HG02938 (cell line): ENCODE data around the gene TAP1.
A peak's percentile ranks its signal among the peaks of the same experiment; 100 is the strongest.

ENCODE experiments used
- ATAC-seq: cut with Tn5 transposase; IDR thresholded peaks from one replicate; pipeline ENCODE4 v1.9.1; 2021; ENCODE audit warnings: mild to moderate bottlenecking, moderate library complexity; ENCODE audit not compliant: unreplicated experiment

The TAP1 gene

DNA sequence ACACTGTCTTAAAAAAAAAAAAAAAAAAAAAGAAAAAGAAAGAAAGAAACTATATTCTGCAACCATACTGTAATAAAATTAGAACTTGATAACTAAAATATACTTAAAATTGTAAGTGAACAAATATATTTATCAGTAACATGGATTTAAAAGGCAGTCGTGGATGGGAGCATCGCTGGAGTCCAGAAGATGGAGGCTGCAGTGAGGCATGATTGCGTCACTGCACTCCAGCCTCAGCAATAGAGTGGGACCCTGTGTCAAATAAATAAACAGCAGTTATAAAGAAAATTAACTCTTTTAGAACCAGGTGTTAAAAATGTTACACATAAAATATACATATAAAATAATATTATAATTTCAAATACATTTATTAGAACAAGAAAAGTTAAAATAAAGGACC lies 9.2 kb upstream of the TAP1 start:
- no peak for ATAC-seq

DNA sequence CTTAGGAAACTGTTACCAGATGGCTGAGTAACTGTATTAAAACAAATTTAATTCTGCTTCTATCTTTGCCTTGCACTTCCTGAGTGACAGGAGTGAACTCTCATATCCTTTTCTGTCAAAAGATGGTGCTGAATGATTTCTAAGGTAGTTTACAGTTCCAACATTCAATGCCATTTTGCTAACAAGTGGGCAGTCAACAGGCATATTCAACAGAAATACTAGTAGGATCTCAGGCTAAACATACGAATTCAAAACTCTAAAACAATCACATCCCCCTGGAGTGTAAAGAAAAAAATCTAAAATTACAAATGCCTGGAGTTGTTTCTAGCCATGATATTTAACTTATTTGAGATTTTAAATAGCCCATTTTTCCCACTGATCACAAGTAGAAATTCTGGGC lies 7.2 kb upstream of the TAP1 start:
- ATAC-seq = no peak

- no peak for ATAC-seq
These were observed 4.7 kb upstream of the TAP1 start for GRCh38 chr6:32858194-32858593.

DNA sequence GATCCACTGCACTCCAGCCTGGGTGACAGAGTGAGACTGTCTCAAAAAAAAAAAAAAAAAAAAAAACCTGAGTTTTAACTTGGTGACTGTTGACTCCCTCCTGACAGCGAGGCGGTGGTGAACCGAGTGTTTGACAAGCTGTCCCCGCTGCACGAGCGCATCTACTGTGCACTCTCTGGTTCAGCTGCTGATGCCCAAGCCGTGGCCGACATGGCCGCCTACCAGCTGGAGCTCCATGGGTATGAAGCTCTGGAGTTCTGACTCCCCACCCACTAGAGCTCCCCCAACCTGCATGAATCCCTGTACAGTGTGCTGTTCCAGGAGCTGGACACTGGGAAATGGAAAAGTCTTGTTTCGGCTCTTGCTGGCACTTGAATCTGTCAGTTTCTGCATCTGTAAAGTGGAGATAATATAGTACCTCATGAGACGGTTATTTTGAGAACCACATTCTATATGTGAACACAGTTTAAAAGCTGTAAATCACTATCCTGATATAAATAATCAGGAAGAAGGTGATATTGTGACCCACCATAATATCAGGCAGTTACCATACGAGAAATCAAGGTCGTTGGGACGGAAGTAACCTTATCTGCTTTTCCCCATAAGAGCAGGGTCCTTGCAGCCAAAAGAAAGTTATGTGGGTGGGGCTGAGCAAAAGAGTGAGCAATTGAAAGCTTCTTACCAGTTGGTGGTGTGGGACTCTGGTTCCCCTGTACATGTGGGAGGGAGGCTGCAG lies 3.8 kb upstream of the TAP1 start:
- no peak for ATAC-seq

- ATAC-seq = no peak
These were observed 2.1 kb upstream of the TAP1 start for GRCh38 chr6:32855467-32856174.

GRCh38 chr6:32854376-32855178 lies 1.1 kb upstream of the TAP1 start:
- ATAC-seq = peak; percentile 23

DNA sequence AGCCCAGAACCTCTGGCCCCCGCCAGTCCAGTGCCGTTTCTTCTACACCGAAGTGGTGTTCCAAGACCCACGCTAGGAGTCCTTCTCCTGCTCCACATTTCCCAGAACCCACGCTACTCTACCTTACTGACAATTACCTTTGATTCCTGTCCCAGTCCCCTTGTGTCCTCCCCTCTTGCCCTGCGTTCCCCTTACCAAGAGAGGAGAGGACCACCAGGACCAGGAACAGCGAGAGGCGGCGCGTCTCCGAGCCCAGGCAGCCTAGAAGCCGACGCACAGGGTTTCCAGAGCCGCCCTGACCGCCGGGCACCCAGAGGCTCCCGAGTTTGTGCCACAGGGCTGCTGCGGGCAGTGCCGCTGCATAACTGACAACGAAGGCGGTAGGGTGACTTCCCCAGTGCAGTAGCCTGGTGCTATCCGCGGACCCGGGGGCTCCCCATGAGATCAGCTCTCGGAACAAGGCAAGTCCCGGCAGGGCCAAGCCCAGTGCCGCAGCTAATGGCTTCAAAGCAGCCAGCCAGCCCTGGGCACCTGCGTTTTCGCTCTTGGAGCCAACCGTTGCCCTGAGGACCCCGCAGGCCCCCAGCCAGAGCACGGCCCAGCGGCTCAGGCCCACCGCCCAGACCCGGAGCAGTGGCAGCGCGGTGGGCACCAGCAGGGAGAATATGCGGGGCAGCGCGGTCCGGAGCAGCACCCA lies 512 bp downstream of the TAP1 start:
- peak; percentile 17 for ATAC-seq

DNA sequence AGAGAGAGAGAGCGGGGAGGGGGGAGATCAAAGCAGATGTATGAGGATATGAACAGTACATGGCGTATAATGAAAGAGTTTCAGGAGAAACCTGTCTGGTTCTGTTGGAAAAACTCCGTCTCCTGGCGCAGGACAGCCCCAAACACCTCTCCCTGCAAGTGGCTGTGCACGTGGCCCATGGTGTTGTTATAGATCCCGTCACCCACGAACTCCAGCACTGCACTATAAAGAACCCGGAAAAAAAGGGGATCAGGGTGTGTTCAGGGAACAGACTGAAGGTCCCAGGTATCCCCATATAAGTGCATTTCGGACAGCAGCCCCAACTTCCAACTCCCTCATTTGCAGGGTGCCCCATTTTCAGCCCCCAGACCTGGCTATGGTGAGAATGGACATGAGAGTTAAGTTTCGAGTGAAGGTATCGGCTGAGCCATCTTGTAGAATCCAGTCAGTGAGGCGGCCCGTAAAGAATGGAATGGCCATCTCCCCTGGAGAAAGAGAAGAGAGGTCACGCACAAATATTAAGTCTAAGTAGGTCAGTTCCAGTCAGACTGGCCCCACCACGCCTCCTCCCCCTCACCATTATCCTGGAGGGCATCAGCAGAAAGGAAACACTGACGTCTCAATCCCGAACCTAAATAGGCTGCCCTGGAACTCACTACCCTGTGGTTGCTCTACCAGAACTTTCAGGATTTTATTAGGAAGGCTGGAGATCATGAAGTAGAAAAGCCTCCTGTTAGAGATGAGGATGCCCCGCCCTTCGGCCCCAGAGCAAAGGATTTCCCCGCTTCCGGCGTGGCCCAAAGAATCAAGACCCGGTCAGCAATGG lies 1.3 kb downstream of the TAP1 start:
- no peak for ATAC-seq

DNA sequence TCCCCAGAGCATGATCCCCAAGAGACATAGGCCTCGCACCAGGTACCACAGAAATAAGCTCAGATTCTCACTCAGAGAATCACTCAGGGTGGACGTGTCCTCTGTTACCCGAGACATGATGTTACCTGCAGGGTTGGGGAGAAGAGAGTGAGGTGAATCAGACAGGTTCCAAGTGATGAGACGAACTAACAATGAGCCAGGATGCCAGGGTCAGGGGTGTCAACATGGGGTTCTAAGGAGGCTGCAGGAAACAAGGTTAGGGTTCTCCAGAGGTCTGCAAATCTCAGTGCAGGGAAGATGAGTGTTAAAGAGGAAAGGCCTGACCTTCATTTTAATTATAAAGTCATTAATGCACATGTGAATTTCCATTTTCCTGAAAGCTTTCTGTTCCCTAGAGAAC lies 2.5 kb downstream of the TAP1 start:
- no peak for ATAC-seq

DNA sequence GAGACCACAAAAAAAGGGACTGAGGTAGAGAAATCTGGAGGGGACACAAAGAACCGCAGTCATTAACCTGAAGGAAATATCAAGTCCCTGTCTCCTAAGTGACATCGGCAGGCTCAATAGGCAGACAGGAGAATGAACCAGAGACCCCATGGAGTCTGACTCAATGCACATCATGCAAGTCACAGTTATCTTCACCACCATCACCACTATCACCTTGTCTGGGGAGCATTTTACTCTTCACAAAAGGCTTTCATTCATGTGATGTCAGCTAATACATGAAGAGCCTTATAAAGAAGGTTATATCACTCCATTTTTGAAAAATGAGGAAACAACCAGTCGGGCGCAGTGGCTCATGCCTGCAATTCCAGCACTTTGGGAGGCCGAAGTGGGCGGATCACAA lies 4.4 kb downstream of the TAP1 start:
- ATAC-seq = no peak

DNA sequence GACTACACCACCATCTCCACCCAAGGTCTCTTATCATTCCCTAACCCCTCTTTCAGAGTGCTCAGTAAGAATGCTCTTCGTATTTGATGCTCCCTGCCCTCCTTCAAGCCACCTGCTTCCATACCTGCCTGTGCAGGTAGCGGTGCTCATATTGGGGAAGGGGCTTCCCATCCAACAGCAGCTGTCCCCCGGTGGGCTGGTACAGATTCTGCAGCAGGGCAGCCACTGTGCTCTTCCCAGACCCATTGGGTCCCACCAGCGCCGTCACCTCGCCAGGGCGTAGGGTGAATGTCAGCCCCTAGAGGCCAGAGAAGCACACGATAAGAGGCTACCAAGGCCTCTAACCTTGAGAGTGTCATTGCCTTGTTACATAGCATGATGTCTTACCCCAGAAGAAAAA lies 5.7 kb downstream of the TAP1 start:
- ATAC-seq = no peak

GRCh38 chr6:32847004-32847403 lies 6.5 kb downstream of the TAP1 start:
- no peak for ATAC-seq

GRCh38 chr6:32845384-32845884 lies 8.1 kb downstream of the TAP1 start:
- ATAC-seq = no peak

- ATAC-seq = no peak
These were observed 8.6 kb downstream of the TAP1 start for GRCh38 chr6:32844839-32845383.

DNA sequence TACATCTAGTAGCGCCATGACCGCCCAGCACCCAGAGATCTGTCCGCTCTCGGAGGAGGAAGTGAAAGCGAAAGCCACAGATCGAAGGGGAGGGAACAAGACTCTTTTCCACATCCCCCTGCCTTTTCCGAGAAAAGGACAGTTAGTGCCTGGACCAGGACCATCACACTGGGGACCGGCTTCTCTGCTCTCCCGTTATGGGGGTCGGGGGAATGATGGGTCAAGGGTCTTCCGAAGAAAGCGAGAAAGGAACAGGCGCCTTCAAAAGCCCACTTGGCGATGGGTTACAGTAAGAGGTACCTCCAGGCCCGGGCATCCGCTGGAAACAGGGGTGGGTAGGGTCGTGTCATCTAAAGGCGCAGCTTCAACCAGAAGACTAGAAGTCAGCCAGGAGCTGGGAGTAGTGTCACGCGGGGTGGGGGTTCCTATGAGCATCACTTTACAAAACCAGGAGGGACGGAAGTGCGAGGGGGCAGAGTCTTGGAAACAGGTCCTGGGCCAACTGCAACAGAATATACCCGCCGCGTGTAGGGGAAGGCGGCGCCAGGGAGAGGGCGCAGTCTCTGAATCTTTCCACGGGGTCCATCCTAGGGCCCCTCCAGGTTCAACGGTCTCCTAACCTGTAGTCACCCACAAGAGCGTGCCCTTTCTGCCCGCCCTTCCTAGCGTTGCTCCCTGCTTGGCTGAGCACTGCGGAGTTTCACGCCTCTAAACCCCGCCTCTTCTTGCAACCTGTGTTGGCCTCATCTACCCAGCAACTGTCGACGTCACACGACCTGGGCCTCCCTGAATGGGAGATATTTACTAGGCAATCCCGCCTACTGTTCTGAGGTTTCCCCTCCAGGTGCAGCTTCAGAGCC lies 9.3 kb downstream of the TAP1 start, which contains the start of gene PSMB8:
TSS of gene PSMB8 (minus strand) at position 69 of the 860 bp plus-strand sequence. CDS start at position 18, 51 bp downstream.
- ATAC-seq = peak; percentile 76

GRCh38 chr6:32843331-32843978 lies 10.0 kb downstream of the TAP1 start:
- ATAC-seq = no peak

DNA sequence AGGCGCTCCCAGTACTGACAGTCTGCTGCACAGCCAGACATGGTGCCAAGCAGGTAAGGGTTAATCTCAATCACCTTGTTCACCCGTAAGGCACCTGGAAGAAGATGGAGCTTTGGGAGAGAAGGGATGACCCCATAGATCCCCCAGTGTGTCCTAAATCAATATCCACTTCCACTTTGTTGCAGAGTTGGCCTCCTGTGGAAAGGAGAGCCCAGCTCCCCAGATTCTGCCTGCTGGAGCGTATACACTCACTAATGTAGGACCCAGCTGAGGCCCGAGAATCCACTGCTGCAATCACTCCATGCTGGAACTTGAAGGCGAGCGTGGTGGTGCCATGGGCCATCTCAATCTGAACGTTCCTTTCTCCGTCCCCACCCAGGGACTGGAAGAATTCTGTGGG lies 10.8 kb downstream of the TAP1 start:
- no peak for ATAC-seq

GRCh38 chr6:32842021-32842650 lies 11.4 kb downstream of the TAP1 start:
- no peak for ATAC-seq
